HT1080 (cell line): Measurements from ENCODE around the gene MTHFD2. TPM values are rescaled to one million over a fixed set of nuclear protein-coding genes. Genes with fewer than 3 reads are reported as not detected.
"Not testable (repeated sequence)": the region's sequence is repeated elsewhere in the genome, so short reads cannot be mapped to it uniquely, and the experiment has no call there.

ENCODE experiments used
- DNase-seq: peaks from one replicate; pipeline ENCODE4 v3.0.0-alpha.2; 2015; ENCODE audit warnings: low read depth
- total RNA-seq: library from RNA; depleted of rRNA; stranded (reverse); fragments of >200 nt; shearing (Covaris generic); gene quantifications from 2 replicates; pipeline ENCODE4 v1.2.3, GENCODE V29; 2014

MTHFD2 gene
- total RNA-seq, 1 experiment from 2014 or later: 225 TPM

DNA sequence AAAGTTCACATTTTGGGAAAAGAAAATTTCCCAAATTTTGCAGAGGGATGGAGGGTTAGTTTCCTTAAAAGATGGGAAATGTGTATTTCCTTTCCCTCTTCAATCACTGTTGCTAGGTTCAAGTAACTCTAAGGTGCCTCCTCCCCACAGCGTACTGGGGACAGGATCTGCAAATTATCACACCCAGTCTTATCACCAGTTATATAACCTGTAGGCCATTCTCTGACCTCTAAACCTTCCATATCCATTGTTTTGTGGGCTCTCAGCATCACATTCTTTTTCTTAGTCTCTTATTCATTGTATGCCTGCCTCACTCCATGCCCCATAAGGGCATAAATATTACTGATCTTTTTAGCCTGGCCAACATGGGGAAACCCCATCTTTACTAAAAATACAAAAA lies 3.6 kb upstream of the MTHFD2 start:
- no peak for DNase-seq

DNA sequence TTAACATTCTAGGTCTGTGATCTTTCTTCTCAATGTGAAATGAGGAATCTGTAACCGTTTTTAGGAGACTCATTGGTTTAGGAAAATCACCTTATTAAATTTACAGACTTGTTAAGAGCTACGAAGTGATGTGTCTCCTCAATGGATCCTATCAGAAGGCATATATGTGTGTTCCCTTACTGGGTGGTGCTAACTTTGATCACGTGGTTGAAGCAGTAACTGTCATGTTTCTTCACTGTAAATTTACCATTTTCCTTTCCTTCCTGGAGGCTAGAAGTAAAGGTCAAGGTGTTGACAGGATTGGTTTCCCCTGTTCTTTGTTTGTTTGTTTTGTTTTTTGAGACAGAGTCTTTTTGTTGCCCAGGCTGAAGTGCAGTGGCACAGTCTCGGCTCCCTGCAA lies 1.4 kb upstream of the MTHFD2 start:
- no peak for DNase-seq

DNA sequence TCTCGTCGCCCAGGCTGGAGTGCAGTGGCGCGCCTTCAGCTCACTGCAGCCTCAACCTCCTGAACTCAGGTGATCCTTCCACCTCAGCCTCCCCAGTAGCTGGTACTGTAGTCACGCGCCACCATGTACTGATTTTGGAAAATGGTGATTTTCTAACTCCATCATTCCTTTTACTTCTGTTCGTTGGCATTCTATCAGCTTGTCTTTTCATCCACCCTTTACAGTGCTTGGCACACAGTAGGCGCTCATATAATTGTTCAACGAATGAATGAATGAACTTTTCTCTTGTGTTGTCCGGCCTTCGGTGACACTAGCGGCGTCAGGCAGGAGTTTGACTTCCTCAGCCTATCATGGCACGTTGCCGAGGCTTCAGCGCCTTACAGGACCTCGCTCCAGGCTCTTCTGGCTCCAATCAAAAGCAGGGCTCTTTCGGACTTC lies 373 bp upstream of the MTHFD2 start:
- no peak for DNase-seq

GRCh38 chr2:74199275-74199701 lies 873 bp downstream of the MTHFD2 start:
- no peak for DNase-seq

GRCh38 chr2:74199871-74200305 lies 1.5 kb downstream of the MTHFD2 start:
- no peak for DNase-seq

DNA sequence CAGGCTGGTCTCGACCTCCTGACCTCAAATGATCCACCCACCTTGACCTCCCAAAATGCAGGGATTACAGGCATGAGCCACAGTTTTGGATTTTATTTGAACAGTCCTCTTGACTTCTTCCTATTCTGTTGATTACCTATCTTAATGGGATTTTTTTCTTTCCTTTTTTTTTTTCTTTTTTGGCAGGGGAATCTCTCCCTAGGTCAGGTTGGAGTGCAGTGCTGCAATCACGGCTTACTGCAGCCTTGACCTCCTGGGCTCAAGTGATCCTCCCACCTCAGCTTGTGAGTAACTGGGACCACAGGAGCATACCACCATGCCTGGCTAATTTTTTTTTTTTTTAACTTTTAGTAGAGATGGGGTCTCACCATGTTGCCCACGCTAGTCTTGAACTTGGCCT lies 2.8 kb downstream of the MTHFD2 start:
- no peak for DNase-seq

DNA sequence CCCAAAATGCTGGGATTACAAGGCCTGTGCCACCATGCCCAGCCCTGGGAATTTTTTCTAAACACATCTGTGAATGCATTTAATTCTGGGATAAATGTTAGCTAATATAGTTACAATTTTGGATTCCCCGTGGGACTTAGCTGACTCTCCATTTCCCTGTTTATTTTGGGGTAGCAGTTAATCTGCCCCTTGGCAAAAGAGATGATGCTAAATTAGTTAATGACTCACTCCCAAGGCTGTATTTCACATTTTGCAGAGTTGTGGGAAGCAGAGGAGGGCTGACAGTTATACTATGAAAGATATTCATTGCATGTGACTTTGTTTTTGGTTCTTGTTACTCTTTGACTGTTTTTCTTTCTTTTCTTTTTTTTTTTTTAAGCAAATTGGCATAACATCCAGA lies 3.2 kb downstream of the MTHFD2 start:
- DNase-seq: no peak

GRCh38 chr2:74204436-74204835 lies 6.0 kb downstream of the MTHFD2 start:
- no peak for DNase-seq

DNA sequence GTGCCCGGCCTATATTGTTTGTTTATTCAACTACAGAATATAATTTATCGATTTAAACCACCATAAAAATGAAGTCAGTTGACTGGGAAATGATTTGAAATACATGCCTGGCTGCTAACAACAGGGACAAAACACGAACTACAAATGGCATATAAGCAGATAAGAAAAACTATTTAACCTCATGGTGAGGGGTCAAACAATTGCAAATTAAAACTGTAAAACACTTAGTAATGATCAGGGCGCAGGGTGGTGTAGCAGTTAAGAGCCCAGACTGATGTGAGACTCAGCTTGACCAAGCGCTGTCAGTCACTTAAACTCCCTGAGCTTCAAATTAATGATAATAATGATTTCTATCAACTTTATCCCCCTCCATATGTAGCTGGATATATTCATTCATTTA lies 6.7 kb downstream of the MTHFD2 start:
- no peak for DNase-seq

DNA sequence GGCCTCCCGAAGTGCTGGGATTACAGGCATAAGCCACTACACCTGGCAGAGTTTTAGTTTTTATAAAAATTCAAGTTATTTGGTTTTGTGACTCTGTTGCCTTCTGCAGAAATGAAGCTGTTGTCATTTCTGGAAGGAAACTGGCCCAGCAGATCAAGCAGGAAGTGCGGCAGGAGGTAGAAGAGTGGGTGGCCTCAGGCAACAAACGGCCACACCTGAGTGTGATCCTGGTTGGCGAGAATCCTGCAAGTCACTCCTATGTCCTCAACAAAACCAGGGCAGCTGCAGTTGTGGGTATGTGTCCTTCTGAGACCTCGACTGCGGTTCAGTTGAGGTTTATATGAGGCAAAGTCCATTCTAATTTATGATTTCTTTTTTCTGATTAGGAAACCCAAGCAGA lies 7.2 kb downstream of the MTHFD2 start:
- no peak for DNase-seq

- DNase-seq: peak; percentile 52
Observed at GRCh38 chr2:74206180-74206688, 7.8 kb downstream of the MTHFD2 start.

DNA sequence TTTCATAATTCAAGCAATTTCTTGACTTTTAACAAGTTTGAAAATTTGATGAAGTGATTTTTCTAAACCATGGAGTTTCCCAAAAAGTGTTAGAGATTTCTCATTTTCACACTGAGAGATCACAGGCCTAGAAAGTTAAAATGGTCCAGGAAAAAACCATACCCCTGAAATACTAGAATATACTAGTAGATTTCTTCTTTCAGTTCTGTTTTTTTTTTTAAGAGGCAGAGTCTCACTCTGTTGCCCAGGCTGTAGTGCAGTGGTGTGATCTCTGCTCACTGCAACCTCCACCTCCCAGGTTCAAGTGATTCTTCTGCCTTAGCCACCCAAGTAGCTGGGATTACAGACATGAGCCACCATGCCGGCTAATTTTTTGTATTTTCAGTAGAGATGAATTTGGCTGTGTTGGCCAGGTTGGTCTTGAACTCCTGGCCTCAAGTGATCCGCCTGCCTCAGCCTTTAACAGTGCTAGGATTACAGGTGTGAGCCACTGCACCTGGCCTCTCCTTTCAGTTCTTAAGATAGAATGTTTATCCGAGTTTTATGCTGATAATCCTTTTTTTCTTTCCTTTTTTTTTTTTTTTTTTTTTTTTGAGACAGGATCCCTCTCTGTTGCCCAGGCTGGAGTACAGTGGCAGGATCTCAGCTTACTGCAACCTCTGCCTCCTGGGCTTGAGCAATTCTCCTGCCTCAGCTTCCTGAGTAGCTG lies 14.4 kb downstream of the MTHFD2 start:
- DNase-seq: no peak

DNA sequence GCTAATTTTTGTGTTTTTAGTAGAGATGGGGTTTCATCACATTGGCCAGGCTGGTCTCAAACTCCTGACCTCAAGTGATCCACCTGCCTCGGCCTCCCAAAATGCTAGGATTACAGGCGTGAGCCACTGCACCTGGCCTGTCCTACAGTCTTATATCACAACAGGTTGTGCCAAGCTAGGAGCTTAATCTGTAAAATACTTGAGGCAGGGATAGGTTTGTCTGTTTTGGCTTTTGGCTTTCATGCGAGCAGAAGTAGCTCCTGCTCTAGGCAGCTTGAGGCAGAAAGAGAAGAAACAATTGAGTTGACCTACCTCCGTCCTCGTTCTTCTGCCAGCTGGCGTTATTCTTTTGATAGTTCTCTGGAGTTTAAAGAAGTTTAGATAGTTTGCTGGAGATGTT lies 17.4 kb downstream of the MTHFD2 start:
- not testable (repeated sequence) for DNase-seq

DNA sequence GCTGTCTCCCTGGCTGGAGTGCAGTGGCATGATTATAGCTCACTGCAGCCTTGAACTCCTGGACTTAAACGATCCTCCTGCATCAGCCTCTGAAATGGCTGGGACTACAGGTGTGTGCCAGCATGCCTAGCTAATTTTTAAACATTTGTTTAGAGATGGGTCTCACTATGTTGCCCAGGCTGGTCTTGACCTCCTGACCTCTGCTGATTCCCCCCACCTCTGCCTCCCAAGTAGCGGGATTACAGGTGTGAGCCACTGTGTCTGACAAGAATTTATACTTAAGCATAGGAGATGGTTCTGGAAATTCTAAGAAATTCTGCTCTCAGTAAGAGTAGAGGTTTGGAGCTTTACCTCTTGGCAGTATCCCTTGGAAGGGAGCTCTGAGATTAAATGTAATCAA lies 18.2 kb downstream of the MTHFD2 start:
- DNase-seq: no peak

- DNase-seq: no peak
Observed at GRCh38 chr2:74219846-74220486, 21.6 kb downstream of the MTHFD2 start.

DNA sequence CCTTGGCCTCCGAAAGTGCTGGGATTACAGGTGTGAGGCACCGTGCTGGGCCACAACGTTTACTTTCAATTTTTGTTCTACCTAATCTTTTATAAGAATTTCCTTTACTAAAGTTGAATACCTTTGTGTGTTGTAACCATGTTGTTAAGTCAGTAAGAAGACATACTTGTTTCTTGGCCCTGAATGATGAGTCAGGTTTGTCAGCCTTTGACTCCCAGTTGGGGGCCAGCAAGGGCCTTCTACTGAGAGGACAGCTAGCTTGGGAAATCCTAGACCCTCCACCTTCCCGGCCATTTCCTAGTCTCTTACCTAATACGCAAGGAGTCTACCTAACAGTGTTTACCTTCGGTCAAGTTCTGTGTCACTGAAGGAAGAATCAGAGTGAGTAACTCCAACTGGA lies 22.7 kb downstream of the MTHFD2 start:
- DNase-seq: no peak

- no peak for DNase-seq
Observed at GRCh38 chr2:74221604-74222299, 23.3 kb downstream of the MTHFD2 start.

DNA sequence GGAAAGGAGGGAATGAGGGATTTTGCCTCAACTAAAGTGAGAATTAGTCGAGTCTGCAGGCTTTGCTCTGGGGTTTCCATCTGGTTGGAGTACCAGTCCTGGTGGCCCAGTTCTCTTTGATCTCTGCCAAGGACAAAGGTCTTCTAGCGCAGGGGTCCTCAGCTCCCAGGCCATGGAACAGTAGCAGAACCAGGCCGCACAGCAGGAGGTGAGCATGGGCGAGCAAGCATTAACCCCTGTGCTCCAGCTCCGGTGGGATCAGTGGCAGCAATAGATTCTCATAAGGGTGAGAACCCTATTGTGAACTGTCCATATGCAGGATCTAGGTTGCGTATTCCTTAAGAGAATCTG lies 23.9 kb downstream of the MTHFD2 start:
- no peak for DNase-seq

DNA sequence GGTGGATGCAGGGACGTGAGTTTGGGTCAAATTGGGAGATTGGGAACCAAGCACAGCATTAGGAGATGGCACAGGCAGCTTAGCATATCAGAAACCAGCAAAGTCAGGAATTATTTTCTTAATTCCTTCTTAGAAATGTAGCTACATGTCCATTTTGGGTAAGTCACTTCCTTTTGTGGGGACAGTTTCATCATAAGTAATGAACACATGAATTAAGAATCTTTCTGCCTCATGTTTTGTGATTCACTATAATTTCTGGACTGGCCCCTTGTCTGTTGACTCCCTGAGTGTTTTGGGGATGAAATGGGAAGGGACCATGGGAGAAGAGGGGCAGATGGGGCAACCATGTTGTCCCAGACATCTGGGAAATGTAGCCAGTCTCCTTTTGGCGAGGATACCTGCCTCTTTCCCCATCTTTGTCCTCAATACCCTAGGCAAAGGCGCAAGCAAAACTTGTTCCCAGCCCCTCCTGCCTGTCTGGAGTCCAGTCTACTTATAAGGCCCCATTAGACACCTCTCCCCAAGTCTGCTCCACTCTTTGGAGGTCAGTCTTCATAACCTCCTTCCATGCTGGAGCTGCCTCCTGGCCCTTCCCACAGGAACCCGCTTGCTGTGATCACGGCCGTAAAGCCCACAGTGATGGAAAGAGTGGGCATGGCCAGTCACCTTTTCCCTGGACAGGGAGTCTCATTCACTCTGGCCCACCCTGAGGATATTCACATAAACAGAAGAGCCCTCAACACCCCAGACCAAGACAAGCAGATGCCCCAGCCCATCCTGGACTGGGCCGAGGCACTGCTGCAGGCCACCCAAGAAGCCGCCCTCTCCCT lies 25.7 kb downstream of the MTHFD2 start:
- no peak for DNase-seq

DNA sequence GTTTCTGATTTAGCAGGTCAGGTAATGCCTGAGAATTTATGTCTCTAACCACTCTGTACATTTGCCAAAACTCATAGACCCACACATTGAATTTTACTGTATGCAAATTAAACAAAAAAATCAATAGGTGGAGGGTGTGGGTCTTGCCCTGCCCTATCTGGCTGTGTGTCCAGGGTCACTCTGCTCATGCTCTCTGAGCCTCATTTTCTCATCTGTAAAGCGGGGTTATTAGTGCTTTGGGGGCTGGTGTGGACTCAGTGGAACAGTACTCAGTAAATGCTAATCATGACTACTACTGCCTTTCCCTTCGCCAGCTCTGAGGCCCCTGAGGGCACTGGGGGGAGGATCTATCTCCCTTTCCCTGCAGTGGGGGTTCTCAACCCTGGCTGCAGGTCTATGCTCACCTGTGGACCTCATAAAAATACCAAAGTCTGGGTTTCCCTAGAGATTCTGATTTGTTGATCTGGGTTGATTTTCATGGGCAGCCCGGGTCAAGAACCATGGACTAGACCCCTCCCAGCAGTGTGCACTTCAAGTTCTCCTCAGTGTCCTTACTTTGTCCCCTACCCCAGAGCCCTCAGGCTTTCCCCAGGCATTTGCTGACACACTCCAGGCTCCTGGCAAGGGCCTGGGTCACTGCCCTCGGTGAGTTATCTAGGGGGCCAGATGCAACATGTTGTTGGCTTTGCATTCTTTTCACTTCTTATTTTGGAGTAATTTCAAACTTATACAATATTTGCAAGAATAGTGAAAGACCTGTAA lies 27.5 kb downstream of the MTHFD2 start:
- no peak for DNase-seq
